HEK293 (cell line): ENCODE measurements around the gene PPP3CA.

Source experiments
- CTCF ChIA-PET: fragments of 350-600 bp; formaldehyde crosslinking; extraction: SDS; loops from one replicate; lab custom pipeline; 2021; ENCODE audit warnings: antibody characterized with exemption; lab: Yijun Ruan, JAX
- POLR2A ChIA-PET: fragments of 300-600 bp; formaldehyde crosslinking; extraction: SDS; loops from one replicate; lab custom pipeline; 2020; ENCODE audit warnings: antibody characterized with exemption, inconsistent platforms; lab: Yijun Ruan, JAX
- H3K27ac ChIP-seq: fragments of 200-500 bp; sonication (Bioruptor generic); 2 replicates; pipeline ENCODE4 v1.5.1; 2014; ENCODE audit warnings: low read depth, low read length, control low read depth, inconsistent platforms; ENCODE audit errors: extremely low read depth
- H3K36me3 ChIP-seq, 2 experiments: fragments of 200-500 bp in 1 of 2; sonication (Bioruptor generic) in 1 of 2; 1 replicate in 1 of 2; 2 replicates in 1 of 2; pipeline ENCODE4 v1.5.1; 2014 to 2017; ENCODE audit warnings: inconsistent platforms in 2 of 2, low read length in 2 of 2; ENCODE audit not compliant: control insufficient read depth in 2 of 2, insufficient read depth in 1 of 2
- H3K4me1 ChIP-seq: fragments of 200-500 bp; sonication (Bioruptor generic); 2 replicates; pipeline ENCODE4 v1.5.1; 2014; ENCODE audit warnings: mild to moderate bottlenecking, low read length, inconsistent platforms; ENCODE audit not compliant: control insufficient read depth, insufficient read depth
- H3K4me3 ChIP-seq: 2 replicates; pipeline ENCODE4 v1.5.1; 2011; ENCODE audit warnings: low read depth, mild to moderate bottlenecking, control low read depth, low read length, moderate library complexity
- H3K9me3 ChIP-seq: fragments of 200-500 bp; sonication (Bioruptor generic); 2 replicates; pipeline ENCODE4 v1.5.1; 2014; ENCODE audit warnings: low read depth, low read length, inconsistent platforms; ENCODE audit not compliant: control insufficient read depth, insufficient read depth
- ATF2 ChIP-seq: fragments of 450-650 bp; formaldehyde crosslinking; IDR thresholded peaks from 2 replicates; pipeline ENCODE4 v1.5.1; 2016; ENCODE audit warnings: missing biosample characterization, missing genetic modification characterization, low read depth
- CTCF ChIP-seq: fragments of 450-650 bp; formaldehyde crosslinking; IDR thresholded peaks from 2 replicates; pipeline ENCODE4 v1.5.1; 2016; ENCODE audit warnings: missing biosample characterization, missing genetic modification characterization
- HOXD13 ChIP-seq: sonication (generic); formaldehyde crosslinking; IDR thresholded peaks from 2 replicates; pipeline ENCODE4 v1.8.0; 2022; ENCODE audit warnings: missing genetic modification reagents, borderline replicate concordance
- KLF10 ChIP-seq: fragments of 450-650 bp; IDR thresholded peaks from 2 replicates; pipeline ENCODE4 v1.5.1; 2018; ENCODE audit warnings: missing biosample characterization, mild to moderate bottlenecking, missing genetic modification characterization
- PBX3 ChIP-seq: sonication (generic); formaldehyde crosslinking; IDR thresholded peaks from 2 replicates; pipeline ENCODE4 v1.8.1; 2022; ENCODE audit warnings: mild to moderate bottlenecking, moderate library complexity, missing genetic modification reagents
- SP7 ChIP-seq: fragments of 450-650 bp; formaldehyde crosslinking; IDR thresholded peaks from 2 replicates; pipeline ENCODE4 v1.5.1; 2016; ENCODE audit warnings: missing biosample characterization, missing genetic modification characterization
- TCF7L2 ChIP-seq: IDR thresholded peaks from 2 replicates; pipeline ENCODE4 v1.6.1; 2011; ENCODE audit warnings: low read depth, mild to moderate bottlenecking, inconsistent platforms, low read length, moderate library complexity, borderline replicate concordance
- ZBTB10 ChIP-seq: fragments of 450-650 bp; formaldehyde crosslinking; IDR thresholded peaks from 2 replicates; pipeline ENCODE4 v1.5.1; 2016; ENCODE audit warnings: missing biosample characterization, missing genetic modification characterization
- ZBTB49 ChIP-seq: fragments of 450-650 bp; formaldehyde crosslinking; IDR thresholded peaks from 2 replicates; pipeline ENCODE4 v1.5.1; 2016; ENCODE audit warnings: missing biosample characterization, missing genetic modification characterization, low read depth
- ZNF138 ChIP-seq: fragments of 450-650 bp; formaldehyde crosslinking; IDR thresholded peaks from 2 replicates; pipeline ENCODE4 v1.5.1; 2016; ENCODE audit warnings: missing biosample characterization, missing genetic modification characterization, borderline replicate concordance
- ZNF214 ChIP-seq: fragments of 450-650 bp; formaldehyde crosslinking; IDR thresholded peaks from 2 replicates; pipeline ENCODE4 v1.5.1; 2017; ENCODE audit warnings: missing biosample characterization, mild to moderate bottlenecking, missing genetic modification characterization, borderline replicate concordance
- ZNF223 ChIP-seq: fragments of 450-650 bp; formaldehyde crosslinking; IDR thresholded peaks from 2 replicates; pipeline ENCODE4 v1.5.1; 2016; ENCODE audit warnings: missing biosample characterization, missing genetic modification characterization
- ZNF280C ChIP-seq: fragments of 450-650 bp; formaldehyde crosslinking; IDR thresholded peaks from 2 replicates; pipeline ENCODE4 v1.5.1; 2016; ENCODE audit warnings: missing biosample characterization, missing genetic modification characterization
- ZNF292 ChIP-seq: fragments of 450-650 bp; formaldehyde crosslinking; IDR thresholded peaks from 2 replicates; pipeline ENCODE4 v1.5.1; 2016; ENCODE audit warnings: low read depth, missing biosample characterization, missing genetic modification characterization, borderline replicate concordance
- ZNF394 ChIP-seq: fragments of 450-650 bp; formaldehyde crosslinking; IDR thresholded peaks from 2 replicates; pipeline ENCODE4 v1.5.1; 2016; ENCODE audit warnings: missing biosample characterization, missing genetic modification characterization, mild to moderate bottlenecking, moderate library complexity, borderline replicate concordance
- ZNF416 ChIP-seq: fragments of 450-650 bp; formaldehyde crosslinking; IDR thresholded peaks from 2 replicates; pipeline ENCODE4 v1.5.1; 2016; ENCODE audit warnings: missing biosample characterization, missing genetic modification characterization
- ZNF558 ChIP-seq: fragments of 450-650 bp; formaldehyde crosslinking; IDR thresholded peaks from 2 replicates; pipeline ENCODE4 v1.5.1; 2016; ENCODE audit warnings: missing biosample characterization, missing genetic modification characterization
- ZSCAN30 ChIP-seq: fragments of 450-650 bp; IDR thresholded peaks from 2 replicates; pipeline ENCODE4 v1.5.1; 2018; ENCODE audit warnings: missing biosample characterization, mild to moderate bottlenecking, missing genetic modification characterization, moderate library complexity

Gene PPP3CA

GRCh38 chr4:101259876-101260275, 87.5 kb downstream of the PPP3CA start:
- no peak overlapping the region for H3K4me3 ChIP-seq
- no peaks in the 10 kb centered on the region for H3K9me3 ChIP-seq
- no peak overlapping the region for H3K27ac ChIP-seq
- H3K4me1 ChIP-seq, result no peaks in the 10 kb centered on the region
- ChIA-PET CTCF (no interaction called here), POLR2A (no interaction called here)
- no peaks in the 10 kb centered on the region for H3K36me3 ChIP-seq
- TF ChIP-seq PBX3 (CRISPR knock-in tag) (no peak), ZSCAN30 (no peak), HOXD13 (no peak), ZNF558 (tag by site-specific recombination) (no peak), ZNF292 (no peak), CTCF (tag by site-specific recombination) (no peak), ZNF280C (tag by site-specific recombination) (no peak), ZNF138 (tag by site-specific recombination) (no peak), KLF10 (tag by site-specific recombination) (no peak), ZNF394 (tag by site-specific recombination) (no peak), SP7 (tag by site-specific recombination) (no peak), ATF2 (no peak), ZBTB49 (tag by site-specific recombination) (no peak), ZNF416 (tag by site-specific recombination) (no peak), TCF7L2 (no peak), ZNF223 (no peak), ZBTB10 (tag by site-specific recombination) (no peak), ZNF214 (tag by site-specific recombination) (no peak)
- TF ChIP-seq, all 188 proteins: peak for 0
